OCI-LY3 (cell line): ENCODE results near the gene AKR1D1.

Experiments used
- CTCF ChIP-seq: fragments of 200-600, 300-600 bp; sonication (generic); IDR thresholded peaks from 2 replicates; pipeline ENCODE4 v1.5.1; 2014; ENCODE audit warnings: antibody characterized with exemption, low read length, low read depth
- EZH2phosphoT487 ChIP-seq: fragments of 200-600 bp; shearing (Covaris generic); IDR thresholded peaks from 2 replicates; pipeline ENCODE4 v1.6.1; 2018; ENCODE audit warnings: antibody characterized with exemption, mixed run types, low read depth

GRCh38 chr7:138074540-138074939 is 1.7 kb upstream of the AKR1D1 start:
- TF ChIP-seq CTCF (no peak), EZH2phosphoT487 (no peak)
